GM18909 (cell line): ENCODE results near the gene CHDH.

Experiments used
- ATAC-seq: cut with Tn5 transposase; IDR thresholded peaks from one replicate; pipeline ENCODE4 v1.9.1; 2021; ENCODE audit warnings: mild to moderate bottlenecking; ENCODE audit not compliant: unreplicated experiment, poor library complexity

Gene CHDH

GRCh38 chr3:53846134-53846850, at the start of gene CHDH, which contains the start of gene IL17RB:
Gene CHDH, minus strand, starts transcription at chr3:53846419. Its CDS starts 22,411 bp downstream, at chr3:53824008.
Gene IL17RB, plus strand, starts transcription at chr3:53846568. Its CDS starts 21 bp downstream, at chr3:53846589.
- ATAC-seq: peak; percentile 50

GRCh38 chr3:53892286-53892637, 46.0 kb upstream of the CHDH start:
- ATAC-seq: no peak

DNA sequence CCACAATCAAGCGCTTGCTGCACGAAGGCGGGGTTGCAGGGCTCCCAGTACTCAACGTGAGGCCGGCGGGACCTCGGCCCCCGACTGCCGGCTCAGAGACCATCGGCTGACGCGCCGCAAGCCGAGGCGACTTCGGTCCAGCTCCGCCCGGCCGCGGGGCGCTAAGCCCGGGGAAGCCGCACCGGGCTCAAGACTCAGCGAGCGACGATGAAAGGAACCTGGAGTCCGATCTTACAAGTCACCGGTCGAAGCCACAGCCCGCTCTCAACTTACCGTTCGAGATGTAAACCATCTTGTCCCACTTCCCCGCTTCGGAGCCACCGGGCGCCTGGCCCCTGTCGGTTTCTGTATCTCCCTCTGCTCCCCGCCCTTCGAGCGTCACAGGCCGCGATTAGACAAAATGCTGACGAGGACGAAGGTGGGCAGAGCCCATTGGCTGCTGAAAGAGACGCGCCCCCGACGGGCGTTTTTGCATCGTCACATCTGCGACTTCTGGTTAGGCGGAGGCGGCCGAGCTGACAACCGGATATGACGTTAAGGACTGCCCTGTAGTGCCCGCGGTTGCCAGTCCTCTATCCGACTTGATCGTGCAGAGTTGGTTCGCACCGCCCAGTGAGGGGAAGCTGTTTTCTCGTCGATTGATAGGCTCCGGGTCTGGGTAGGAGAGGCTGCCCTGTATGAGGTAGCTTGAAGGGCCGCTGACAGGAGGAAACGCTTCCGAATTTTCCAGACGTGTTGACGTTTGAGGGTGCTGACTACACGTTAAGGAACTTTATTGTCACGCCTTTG, 45.5 kb upstream of the CHDH start, which contains the start of gene SELENOK:
Gene SELENOK, minus strand, starts transcription at position 363 of the 789 bp plus-strand sequence.
- ATAC-seq: peak; percentile 97

- ATAC-seq: no peak
Measured at GRCh38 chr3:53890726-53891475, 44.7 kb upstream of the CHDH start.

DNA sequence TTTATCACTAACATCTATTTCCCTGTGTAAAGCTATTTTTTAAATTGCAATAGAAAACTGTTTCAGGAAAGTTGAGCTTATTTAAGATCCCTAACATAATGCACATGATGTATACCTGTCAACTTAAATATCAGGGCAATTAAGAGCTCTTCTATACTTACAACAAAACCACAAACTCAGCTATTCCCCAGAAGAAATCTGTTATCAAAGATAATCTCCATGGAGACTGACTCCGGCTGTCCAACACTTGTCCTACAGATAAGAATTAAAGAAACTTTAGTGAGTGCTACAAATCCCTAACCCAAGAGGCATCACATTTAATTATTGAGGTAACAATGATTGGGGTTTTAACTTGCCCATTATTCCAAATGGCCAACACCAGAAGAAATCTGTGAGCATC, 42.0 kb upstream of the CHDH start:
- no peak for ATAC-seq

- no peak for ATAC-seq
Measured at GRCh38 chr3:53887446-53887845, 41.2 kb upstream of the CHDH start.

DNA sequence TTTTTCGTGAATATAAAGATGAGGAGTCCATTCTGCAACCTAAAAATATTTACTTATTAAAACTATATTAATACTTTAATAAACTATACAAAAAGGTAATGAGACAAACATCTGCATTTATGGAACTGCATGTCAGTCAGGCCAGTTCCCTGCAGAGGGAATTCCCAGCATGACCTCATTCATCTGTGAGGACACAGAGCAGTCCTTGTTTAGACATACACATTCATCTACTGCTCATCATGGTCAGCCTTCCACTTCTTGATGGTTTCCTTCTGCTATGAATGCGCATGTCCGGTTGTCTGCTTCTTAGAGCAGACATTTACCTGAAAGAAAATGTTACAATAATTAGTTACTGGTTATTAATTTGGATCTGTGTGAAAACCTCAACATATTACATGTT, 39.0 kb upstream of the CHDH start:
- ATAC-seq: no peak

GRCh38 chr3:53884623-53885022, 38.4 kb upstream of the CHDH start:
- ATAC-seq: no peak

GRCh38 chr3:53883008-53883407, 36.8 kb upstream of the CHDH start:
- ATAC-seq: no peak

DNA sequence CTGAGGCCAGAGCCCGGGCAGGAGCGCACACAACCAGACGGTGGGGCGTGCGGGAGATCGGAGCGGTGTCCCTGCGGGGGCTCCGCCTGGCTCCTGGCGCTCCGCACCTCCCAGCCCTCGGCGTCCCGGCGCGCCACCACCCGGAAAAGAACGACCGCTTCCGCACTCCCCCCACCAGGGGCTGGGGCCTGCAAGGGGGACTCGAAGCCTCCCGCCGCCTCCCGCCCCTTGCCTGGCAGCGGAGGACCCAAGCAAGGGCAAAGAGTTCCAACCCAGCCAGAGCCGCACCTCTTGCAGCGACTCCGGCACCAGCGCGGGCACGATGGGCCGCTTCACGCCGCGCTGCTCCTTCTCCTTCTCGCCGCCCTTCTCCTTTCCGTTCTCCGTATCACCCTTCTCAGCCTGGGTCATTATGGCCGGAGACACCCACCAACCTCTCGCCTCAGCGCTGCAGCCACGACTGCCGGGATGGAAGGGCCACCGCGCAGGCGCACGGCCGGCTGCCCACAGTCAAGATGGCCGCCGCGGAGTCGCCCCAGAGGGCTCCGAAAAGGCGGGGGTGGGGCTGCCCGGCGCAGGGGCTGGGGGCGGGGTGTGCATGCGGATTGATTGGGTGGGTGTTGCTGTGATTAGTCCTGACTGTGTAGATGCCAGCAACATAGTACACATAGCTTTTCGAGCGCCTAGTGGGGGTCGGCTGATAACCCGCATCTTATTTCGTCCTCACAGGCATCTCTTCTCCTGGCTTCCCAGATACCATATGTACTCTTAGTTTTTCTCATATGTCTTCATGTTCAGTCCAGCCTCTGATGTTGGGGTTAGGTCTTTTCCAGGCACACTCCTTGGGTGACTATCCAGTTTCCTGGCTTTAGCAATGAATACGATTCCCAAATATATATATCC, 35.7 kb upstream of the CHDH start, which contains the start of gene ACTR8:
Gene ACTR8, minus strand, starts transcription at position 462 of the 903 bp plus-strand sequence. Its CDS starts 51 bp downstream, at position 411.
- ATAC-seq: peak; percentile 87

GRCh38 chr3:53880396-53881345, 34.5 kb upstream of the CHDH start:
- ATAC-seq: no peak

GRCh38 chr3:53865732-53866499, 19.7 kb upstream of the CHDH start:
- peak; percentile 68 for ATAC-seq

GRCh38 chr3:53863145-53863544, 16.9 kb upstream of the CHDH start:
- ATAC-seq: peak; percentile 44

DNA sequence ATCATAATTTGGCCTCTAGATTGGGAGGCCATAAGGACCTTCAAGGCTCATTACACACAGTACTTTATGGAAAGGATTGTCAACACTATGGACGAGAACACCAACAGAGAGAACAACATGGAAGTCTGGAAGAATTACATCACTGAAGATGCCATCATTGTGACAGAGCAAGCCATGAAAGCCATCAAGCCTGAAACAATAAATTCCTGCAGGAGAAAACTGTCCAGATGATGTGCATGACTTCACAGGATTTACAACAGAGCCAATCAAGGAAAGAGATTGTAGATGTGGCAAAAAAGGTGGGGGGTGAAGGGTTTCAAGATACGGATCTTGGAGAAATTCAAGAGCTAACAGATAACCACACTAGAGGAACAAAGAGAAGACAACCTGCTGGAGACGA, 16.0 kb upstream of the CHDH start:
- ATAC-seq: no peak

DNA sequence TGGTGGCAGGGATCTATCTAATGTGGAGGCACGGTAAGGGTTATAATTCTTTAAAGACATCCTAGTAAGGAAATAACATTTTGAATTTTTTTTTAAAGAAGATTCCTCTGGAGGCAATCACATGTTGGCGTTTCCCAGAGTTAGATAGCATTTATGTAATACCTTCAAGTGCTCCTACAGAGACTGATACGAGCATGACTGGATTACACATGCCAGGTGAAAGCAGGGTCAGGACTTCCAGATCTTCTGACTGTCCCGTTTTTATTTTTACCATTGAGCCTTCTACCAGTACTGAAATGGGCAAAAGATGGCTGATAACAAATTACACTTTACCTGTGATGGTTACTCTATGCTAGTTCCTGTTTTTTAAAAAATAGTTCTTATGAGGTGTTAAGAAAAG, 14.0 kb upstream of the CHDH start:
- ATAC-seq: no peak

- no peak for ATAC-seq
Measured at GRCh38 chr3:53859178-53859577, 13.0 kb upstream of the CHDH start.

DNA sequence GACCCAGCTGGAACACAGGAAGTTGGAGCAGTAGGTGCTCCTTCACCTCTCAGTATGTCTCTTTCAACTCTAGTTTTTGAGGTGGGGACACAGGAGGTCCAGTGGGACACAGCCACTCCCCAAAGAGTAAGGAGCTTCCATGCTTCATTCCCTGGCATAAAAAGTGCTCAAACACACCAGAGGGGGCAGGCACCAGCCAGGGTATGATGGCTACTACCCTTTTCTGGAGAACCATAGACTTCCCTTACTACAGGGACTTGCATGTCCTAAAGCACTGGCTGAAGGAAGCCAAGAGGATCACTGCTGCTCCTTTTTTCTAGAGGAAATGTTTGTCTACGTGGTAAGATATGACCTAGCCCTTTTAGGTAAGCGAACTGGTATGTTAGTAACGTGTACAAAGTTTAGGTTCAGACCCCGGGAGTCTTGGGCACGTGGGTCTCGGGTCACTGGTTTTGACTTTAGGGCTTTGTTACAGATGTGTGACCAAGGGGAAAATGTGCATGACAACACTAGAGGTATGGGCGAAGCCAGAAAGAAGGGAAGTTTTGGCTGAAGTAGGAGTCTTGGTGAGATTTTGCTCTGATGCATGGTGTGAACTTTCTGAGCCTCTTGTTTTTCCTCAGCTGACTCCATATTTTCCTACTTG, 12.0 kb upstream of the CHDH start:
- ATAC-seq: no peak
